HG03575 (cell line): ENCODE results near the gene CHPF2.

Experiments
- ATAC-seq: cut with Tn5 transposase; IDR thresholded peaks from one replicate; pipeline ENCODE4 v1.9.1; 2021; ENCODE audit not compliant: unreplicated experiment, insufficient number of reproducible peaks, low FRiP score; ENCODE audit errors: extremely low read depth

CHPF2 gene

DNA sequence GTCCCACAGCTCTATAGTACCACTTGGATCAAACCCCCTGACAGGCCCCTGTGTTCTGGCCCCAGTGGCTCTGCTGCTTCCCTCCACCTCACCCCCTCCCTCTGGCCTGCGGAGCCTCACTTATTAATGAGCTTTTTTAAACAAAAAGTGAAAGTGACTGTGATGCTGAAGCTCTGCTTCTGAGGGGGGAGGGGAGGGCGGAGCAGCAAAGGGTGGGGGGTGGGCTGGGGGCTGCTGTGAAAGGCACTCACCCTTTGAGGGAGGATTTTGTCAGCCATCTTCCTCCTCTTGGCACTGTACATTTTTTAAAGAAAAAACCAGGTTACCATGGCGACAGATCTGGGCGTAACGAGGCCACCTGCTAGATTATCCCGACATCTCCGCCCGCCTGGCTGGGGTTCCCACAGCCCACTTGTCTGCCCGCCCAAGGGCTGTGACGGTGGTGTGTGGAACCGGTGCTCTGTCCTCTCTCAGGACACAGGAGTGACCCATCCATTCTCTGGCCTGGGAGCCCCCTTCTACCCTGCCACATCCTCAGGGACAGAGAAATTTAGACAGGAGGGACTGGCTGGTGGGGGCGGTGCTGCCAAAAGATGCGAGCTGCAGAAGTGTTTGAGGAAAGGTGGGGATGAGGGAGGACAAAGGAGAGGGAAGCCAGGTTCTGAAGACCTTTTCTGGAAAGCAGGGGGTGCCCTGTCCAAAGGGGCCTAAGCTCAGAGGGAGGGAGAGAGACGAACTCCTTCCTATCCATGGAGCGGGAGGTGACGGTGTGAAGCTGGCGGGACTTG lies 11.3 kb downstream of the CHPF2 start:
- ATAC-seq: no peak

DNA sequence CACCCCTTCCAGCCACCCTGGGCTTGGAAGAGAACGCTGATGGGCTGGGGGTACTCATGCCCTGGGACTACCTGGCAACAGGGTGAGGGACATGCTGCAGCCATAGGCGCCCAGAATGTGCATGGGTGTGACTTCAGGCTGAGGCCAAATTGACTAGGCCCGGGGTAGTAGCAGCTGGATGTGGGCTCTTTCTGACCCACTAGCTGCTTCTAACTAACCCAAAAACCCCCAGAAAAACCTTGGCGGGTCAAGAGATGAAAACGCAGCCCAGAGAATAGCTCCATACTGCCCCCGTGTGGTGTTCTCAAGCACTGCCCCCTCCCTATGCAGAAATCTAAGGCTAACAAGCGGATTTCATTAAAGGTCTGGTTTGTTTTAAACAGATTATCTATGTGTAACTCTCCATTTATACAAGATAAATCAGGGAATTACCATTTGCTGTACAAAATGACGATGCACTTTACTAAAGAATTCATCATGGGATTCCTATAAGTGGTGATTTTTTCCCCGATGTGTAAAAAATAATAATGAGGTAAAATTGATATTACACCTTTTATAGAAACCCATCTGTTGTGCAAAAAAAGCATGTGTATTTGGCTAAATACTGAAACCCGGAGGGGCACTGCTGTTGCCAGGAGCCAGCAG lies 12.0 kb downstream of the CHPF2 start:
- no peak for ATAC-seq

DNA sequence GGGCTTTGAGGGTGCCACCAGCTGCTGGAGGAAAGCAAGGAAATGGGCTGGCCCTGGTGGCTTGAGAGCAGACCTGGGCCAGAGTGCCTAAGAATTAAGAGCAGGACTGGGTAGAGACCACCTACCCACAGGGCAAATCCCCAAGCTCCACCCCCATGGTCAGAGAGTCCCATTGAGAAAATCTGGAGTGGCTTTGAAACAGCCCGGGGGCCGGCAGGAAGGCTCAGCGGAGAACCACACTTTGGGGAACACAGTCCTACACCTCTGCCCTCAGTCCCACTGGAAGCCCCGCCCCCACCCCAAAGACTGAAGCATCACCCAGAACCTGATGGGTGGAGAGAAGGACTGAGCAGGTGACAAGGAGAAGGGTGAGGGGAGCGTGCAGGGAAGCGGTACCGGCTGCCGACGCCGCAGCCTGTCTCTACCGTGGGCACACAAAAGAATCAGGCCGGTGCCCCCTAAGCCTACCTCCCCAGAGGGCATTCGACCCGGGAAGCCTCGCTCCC lies 12.6 kb downstream of the CHPF2 start:
- no peak for ATAC-seq

DNA sequence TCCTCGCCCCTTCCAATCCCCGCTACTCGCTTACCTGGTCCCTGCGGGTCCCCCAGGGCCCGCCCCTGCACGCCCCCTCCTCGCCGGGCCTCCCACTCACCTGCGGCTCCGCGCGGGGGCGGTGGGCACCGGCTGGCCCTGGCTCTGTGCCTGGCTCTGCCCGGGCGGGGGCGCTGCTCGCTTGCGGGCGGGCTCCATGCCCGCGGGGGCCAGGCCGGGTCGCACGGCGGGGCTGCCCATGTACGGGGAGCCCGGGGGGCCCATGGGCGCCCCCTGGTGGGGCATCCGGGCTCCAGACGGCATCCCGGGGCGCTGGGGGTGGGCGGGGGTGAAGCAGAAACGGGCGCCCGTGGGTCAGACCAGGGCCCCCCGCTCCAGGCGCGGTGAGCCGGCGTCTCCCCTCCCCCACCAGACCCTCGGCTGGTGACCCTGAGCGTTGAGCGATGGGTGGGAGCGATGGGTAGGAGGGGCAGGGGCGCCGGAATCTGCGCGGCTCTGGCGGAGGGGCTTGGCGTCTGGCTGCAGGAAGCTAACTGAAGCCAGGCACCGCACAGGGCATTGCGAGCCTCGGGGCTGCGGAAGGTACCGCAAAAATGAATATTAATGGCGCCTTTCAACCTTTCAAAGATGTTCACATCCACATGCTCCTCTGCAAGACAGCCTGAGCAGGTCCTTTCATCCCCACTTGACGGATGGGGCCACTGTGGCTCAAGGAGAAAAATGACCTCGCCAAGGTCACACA lies 13.2 kb downstream of the CHPF2 start:
- no peak for ATAC-seq

DNA sequence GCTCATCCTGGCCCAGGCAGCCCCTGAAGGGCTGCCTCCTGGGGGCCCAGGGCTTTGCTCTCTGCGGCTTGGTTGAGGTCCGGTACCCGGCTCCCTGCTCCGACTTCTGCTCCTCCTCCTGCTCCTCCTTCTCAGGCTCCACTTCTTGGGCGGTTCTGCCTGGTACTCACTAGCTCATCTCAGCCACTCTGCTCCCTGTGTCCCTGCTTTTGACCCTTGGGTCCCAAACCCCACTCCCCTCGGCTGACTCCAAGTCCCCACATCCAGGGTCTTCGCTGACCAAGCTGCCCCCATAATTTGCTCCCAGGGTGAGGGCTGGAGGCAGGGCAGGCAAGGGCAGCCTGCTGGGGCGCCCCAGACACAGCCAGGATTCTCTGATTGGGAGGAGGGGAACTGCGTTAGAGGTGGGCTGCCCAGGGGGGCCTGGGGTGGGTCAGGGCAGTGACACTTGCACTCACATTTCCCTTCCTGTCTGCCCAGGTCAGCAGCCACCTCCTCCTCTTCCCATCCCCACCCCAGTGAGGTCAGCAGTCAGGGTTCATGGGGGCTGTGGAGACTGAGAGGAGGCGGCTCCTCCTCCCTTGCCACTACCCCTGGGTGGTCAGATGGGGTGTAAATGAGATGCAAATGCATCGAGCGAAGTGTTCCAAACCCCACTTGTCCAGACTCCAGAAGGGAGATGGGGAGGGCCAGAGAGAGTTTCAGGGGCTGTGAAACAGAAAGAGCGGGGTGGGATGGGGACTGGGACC lies 14.0 kb downstream of the CHPF2 start:
- ATAC-seq: no peak

DNA sequence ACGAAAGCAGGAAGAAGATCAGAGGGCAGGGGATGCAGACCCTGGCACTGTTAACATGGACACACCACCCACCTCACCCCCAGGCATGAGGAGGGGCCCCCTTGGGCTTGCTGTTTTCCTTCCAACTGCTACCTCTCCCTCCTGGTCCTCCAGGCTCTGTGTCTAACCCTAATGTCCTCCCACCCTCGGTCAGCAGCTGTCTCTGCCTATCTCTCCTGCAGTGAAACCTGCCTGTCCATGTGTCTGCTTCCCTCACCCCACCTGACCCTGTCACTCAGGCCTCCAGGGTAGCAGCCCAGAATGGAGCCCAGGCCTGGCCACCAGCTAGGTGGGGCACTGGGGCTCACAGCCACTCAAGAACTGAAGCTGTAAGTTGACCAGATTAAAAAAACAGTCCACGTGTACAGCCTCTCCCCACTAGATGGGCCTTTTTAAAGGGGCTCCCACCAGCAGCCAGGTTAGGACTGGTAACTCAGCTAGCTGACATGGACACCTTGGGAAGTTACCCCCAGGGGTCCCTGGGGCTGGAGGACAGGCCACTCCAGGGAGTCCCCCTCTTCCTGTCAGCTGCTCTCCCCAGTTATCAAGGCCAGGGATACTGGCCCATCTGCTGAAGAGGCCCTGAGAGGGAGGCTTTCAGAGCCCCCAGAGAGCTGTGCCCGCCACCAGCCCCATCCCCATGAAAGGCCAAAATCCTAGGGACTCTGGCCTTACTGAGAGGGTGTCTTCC lies 14.7 kb downstream of the CHPF2 start:
- no peak for ATAC-seq

DNA sequence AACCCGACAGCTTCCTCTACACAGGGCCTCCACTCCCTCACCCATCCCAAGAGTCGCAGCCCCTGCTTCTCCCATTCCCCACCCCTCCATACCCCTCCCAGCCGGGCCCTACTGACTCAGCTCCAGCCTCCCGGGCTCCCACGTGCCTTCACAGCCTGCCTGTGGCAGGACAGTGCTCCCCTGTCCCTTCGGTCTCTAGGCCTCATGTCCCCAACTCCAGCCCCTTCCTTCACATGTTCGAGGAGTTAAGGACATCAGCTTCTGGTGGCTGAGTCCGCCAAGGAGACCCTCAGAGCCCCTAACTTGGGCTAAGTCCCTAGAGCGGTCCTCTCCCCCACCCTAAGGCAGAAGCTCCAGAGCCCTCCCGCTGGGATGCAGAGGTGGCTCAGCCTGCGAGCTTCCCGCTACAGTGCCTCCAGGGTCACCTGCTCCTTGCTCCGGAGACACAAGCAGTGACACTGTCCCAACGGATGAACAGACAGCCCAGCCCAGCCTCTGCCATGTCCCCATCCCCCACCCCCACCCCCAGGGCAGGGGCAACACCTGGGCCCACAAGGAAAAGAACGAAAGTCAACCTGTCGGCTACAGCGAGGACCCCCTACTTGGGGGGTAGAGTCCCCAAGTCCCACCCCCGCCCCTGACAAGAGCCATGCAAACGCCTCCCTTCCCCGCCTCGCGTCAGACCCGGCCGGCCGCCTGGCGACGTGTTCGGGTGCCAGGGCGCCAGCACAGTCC lies 15.5 kb downstream of the CHPF2 start:
- no peak for ATAC-seq

DNA sequence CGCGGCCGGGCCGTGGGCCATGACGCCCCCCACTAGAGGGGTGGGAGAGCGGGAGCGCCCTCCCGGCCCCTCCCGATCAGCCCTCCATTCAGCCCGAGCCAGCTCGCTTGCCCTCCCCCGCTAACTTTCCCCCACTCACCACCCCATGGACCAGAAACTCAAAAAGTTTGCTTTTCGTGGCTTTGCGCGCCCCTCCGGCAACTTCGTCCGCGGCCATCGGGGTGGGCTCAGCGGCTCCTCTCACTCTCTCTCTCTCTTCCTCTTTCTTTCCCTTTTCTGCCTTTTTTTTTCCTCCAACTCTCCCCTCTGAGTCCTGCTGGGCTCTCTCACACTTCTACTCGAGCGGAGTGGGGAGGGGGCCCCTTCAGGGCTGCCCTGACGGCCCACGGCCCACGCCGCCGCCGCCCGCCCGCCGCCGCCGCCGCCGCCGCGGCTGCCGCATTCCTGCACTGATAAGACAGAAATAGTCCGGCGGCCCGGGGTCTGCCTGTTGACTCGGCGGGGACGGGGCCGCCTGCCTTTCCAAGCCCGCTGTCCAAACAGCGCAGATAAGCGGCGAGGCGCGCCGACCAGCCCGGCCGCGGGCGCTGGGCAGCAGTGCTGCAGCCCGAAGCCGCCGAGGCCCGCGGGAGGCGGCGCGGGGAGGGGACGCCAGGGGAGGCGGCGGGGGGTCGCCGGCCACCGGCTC lies 16.2 kb downstream of the CHPF2 start, which contains the start of gene SMARCD3:
Gene SMARCD3 (minus strand): TSS at position 349 of the 688 bp plus-strand sequence. CDS start 132 bp downstream, at position 217.
- no peak for ATAC-seq

DNA sequence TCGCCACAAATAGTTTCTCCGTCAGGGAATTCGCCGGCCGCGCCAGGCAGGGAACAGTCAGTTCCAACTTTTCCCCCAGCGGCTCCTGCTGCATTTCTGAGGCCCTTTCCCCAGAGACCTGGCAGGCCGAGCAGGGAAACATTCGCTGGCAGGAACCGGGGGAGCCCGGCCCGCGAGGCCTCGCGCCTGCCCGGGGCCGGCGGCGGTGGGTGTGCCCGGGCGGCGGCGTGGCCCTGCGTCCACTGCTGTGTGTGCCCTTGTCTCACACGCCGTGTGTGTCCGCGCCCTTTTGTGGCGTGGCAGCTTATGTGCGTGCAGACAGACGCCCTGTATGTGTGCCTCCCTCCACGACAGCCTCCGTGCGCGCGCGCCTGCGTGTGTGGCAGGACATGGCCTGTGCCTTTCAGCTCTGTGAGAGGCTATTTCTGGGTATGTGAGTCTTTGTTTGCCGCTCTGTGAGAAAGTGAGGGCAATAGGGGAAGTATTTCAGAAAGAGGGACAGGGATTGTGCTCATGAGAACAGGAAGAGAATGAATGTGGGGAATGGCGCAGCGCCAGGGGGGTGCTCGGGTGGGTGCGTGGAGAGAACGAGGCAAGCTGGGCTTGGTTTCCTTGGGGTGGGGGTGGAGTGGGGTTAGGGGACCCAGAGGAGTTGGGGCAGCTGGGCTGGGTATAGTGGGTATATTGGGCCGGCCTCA lies 16.9 kb downstream of the CHPF2 start:
- ATAC-seq: no peak

DNA sequence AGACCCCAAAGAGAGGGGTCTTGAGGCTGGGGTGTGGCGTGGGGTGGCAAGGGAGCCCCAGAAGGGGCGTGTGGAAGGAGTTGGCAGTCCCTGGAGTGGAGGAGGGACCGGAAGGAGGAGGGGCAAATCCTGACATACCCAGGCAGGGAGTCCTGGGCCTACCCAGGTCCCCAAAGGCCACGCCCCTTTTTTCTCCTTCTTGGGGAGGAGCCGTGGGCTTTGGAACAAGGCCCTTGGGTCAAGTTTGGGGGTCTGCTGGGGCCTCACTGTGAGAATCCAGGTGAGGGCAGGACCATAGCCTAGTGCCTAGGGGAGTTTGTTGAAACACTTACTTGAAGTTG lies 17.4 kb downstream of the CHPF2 start:
- no peak for ATAC-seq

DNA sequence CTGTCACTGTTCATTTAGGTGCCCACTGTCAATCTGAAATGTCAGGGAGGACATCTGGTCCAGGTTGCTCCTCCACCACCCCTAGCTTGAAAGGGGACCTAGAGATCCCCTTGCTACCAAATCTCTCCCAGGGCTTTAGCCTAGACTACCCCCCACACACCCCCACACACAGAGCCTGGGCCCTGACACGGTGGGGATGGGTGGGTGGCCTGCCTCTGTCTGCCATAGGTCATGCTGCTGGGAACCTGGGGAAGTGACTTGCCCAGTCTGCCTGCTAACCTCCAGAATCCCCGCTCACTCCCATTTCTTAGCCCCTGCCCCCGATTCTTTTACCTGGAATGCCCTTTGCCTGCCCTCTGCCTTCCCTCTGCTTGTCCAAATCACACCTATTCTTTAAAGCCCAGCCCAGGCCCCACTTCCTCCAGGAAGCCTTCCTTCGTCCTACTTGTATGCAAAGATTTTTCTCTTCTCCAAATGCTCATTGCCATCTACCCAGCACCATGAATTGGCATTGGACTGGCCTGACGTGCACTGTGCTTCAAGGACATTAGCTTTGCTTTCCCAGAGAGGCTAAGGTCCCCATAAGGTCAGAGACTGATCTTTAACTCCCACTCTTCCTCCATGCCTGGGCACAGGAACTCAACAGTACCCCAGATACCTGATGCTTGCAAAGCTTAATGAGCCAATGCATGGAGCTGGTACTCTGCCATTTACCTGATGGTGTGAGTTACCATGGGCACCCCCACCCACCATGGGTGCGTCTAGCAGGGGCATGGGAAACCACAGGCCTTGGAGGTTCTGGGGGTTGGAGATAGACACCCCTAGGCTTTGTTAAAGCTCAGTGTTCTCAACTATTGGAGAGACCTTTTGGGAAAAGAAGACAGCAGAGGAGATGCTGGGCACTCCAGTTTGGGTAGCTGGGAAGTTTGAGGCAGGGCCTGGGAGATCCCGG lies 18.2 kb downstream of the CHPF2 start:
- no peak for ATAC-seq

DNA sequence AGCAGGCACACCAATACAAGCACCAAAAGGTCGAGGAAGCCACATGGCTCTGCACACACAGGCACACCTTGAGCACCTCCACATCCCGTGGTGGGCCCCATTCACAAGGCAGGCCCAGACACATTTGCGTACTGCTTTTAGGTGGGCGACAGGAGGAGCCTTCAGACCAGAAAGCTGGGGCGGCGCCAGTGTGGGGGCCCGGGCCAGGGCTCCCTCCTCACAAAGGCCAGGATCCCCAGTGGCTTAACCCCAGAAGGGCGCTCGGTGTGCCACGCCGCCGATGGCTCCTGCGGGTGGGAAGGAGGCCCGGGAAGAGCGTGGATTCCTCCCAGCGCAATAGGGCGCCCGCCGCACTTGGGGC lies 19.0 kb downstream of the CHPF2 start:
- ATAC-seq: no peak

DNA sequence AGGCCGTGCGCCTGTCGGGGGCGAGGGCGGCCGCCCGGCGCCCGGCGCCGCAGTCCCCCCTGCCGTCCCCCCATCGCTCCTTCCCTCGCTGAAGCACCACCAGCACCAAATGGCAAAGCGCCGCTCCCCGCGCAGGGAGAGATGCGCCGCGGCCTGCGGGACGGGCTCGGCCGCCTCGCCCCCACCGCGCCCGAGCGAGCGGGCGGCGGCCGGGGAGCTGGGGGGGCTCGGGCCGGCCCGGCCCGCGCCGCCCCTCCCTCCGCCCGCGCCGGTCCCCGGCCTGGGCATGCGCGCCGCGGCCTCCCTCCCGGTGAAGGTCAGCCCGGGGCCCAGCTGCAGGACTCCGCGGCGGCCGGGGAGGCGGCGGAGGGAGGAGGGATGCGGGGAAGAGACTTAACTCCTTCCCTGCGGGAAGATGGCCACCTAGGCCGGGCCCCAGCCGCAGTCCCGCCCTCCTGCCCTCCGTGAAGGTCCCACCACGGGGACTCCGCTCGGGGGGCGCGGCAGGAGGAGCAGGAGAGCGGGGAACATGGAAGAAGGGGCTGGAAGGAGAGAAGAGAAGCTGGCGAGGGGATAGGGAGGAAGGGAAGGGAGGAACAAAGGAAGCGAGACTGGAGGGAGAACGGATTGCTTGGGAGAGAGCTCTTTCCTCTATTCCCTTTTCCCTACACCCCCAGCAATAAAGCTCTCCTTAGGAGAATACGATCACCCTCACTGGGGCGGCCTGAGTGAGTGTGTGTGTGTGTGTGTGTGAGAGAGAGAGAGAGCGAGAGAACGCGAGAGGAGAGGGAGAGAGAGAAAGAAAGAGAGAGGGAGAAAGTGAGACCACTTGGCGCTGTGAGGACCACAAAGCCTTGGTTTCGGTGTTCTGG lies 19.6 kb downstream of the CHPF2 start:
- no peak for ATAC-seq

DNA sequence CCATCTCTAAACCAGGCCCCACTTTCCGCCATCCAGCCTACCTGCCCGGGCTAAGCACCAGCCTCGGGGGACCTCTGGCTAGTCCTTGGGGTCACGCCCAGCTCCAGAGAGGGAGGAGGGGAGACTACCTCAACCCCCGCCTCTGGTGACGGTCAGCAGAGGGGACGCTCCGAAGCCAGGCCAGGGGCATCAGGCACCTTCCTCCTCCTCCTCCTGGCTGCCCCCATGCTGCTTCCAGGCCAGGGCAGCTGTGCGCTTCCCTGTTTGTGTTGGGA lies 20.2 kb downstream of the CHPF2 start:
- no peak for ATAC-seq

DNA sequence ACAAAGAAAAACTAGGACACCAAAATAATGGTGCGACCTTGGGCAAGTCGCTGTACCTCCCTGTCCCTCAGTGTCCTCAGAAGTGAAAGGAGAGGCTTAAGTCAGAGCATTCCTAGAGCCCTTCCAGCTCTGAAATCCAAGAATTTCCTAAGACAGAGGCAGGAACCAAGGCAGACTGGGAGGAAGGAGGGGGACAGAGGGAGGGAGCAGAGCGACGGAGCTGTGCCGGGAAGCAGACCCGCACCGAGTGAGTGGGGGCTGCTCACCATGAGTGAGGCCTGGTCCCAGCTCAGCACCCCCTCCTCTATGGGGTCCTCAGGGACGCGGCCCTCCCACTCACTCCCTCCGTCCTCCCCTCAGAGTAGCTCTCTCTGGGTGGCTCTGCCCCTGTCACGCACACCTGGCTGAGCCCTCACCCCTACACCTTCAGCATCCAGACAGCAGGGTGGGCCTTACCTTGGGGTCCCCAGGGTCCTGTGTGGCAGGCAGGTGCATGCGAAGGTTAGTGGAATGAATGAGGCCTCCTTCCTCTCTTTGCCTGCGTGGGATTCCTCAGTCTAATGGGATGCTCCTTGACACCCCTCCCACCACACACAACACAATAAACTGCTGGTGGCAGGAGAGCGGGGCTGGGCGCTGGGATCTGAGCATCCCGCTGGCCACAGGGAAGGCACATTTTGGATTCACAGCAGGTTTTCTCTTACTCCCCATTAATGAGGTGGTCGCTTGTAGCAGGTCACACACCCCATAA lies 20.9 kb downstream of the CHPF2 start:
- no peak for ATAC-seq
